ENCODE data around the gene ARSH.

DNA sequence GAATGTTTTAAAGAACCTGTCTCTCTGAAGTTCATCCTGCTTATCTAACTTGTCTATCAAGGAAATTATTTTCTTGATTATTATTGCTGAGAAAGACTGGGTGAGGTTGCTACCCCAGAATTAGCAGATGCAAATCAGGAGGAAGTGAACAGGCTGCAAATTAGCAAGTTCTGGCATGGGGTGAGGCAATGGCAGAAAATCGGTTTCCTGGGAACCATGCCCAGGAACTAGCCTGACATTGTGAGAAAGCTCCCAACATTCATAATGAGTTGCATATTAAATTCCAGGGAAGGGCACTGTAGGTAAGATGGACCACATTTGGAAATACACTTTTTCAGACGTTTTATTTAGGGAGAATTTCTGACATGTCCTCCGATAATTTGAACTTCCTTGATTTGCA lies 46.5 kb downstream of the ARSH start:
- no peak for TF ChIP-seq EZH2 (IDR thresholded peaks at IDR 0.05; ENCODE audit: borderline replicate concordance, low read length)
- TF ChIP-seq, protein P1, sequence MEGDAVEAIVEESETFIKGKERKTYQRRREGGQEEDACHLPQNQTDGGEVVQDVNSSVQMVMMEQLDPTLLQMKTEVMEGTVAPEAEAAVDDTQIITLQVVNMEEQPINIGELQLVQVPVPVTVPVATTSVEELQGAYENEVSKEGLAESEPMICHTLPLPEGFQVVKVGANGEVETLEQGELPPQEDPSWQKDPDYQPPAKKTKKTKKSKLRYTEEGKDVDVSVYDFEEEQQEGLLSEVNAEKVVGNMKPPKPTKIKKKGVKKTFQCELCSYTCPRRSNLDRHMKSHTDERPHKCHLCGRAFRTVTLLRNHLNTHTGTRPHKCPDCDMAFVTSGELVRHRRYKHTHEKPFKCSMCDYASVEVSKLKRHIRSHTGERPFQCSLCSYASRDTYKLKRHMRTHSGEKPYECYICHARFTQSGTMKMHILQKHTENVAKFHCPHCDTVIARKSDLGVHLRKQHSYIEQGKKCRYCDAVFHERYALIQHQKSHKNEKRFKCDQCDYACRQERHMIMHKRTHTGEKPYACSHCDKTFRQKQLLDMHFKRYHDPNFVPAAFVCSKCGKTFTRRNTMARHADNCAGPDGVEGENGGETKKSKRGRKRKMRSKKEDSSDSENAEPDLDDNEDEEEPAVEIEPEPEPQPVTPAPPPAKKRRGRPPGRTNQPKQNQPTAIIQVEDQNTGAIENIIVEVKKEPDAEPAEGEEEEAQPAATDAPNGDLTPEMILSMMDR (conservative IDR thresholded peaks at IDR 0.05 in 1 of 2, IDR thresholded peaks at IDR 0.05 in 1 of 2; ENCODE audit: extremely low read depth in 1 of 2, insufficient read depth in 1 of 2, low read depth in 1 of 2, low read length in 2 of 2), result no peak

Data from mammary epithelial cell (primary cell).